GM23338 (cell line): ENCODE measurements around the gene MATN1. TPM values are rescaled to one million over a fixed set of nuclear protein-coding genes. Genes with fewer than 3 reads are reported as not detected.

Experiments
- ATAC-seq: fragments of 200-7000 bp; cut with Tn5 transposase; 3 replicates; pipeline ENCODE4 v1.9.1; 2020
- DNase-seq: peaks from one replicate; pipeline ENCODE4 v3.0.0-alpha.2; 2015; ENCODE audit warnings: low spot score
- H2AFZ ChIP-seq: fragments of 200-600 bp; sonication (generic); 2 replicates; pipeline ENCODE4 v1.8.0; 2016; ENCODE audit warnings: antibody characterized with exemption, mild to moderate bottlenecking, moderate library complexity
- H3F3A ChIP-seq: fragments of 200-600 bp; sonication (generic); replicated peaks from 2 replicates; pipeline ENCODE4 v1.8.0; 2017; ENCODE audit warnings: antibody characterized with exemption, mixed run types, low read depth
- H3K27ac ChIP-seq: fragments of 200-600 bp; sonication (generic); 2 replicates; pipeline ENCODE4 v1.6.1; 2016; ENCODE audit warnings: low read depth
- H3K27me3 ChIP-seq: fragments of 200-600 bp; sonication (generic); 2 replicates; pipeline ENCODE4 v1.8.0; 2016; ENCODE audit warnings: mild to moderate bottlenecking, mixed run types, moderate library complexity; ENCODE audit not compliant: insufficient read depth
- H3K36me3 ChIP-seq: fragments of 200-600 bp; sonication (generic); 2 replicates; pipeline ENCODE4 v1.8.0; 2016; ENCODE audit warnings: mild to moderate bottlenecking; ENCODE audit not compliant: insufficient read depth
- H3K4me1 ChIP-seq: fragments of 200-600 bp; sonication (generic); 2 replicates; pipeline ENCODE4 v1.8.0; 2016; ENCODE audit warnings: mild to moderate bottlenecking, moderate library complexity; ENCODE audit not compliant: insufficient read depth
- H3K4me2 ChIP-seq: fragments of 200-600 bp; sonication (generic); 2 replicates; pipeline ENCODE4 v1.7.1; 2017; ENCODE audit warnings: mixed run types
- H3K4me3 ChIP-seq: fragments of 200-600 bp; sonication (generic); 2 replicates; pipeline ENCODE4 v1.6.1; 2016; ENCODE audit warnings: mixed run types
- H3K79me2 ChIP-seq: fragments of 200-600 bp; sonication (generic); replicated peaks from 2 replicates; pipeline ENCODE4 v1.8.0; 2017; ENCODE audit warnings: mild to moderate bottlenecking; ENCODE audit not compliant: insufficient read depth
- H3K9me2 ChIP-seq: fragments of 200-600 bp; sonication (generic); 2 replicates; pipeline ENCODE4 v1.8.0; 2017; ENCODE audit not compliant: insufficient read depth
- H4K20me1 ChIP-seq: fragments of 200-600 bp; sonication (generic); replicated peaks from 2 replicates; pipeline ENCODE4 v1.8.0; 2017; ENCODE audit warnings: mild to moderate bottlenecking; ENCODE audit not compliant: insufficient read depth
- H3K27ac Mint-ChIP-seq: 2 replicates; pipeline ENCODE4 v1.8.0; 2020; ENCODE audit warnings: inconsistent platforms, mild to moderate bottlenecking, moderate library complexity, mixed read lengths
- H3K27me3 Mint-ChIP-seq: 3 replicates; pipeline ENCODE4 v1.8.0; 2022; ENCODE audit warnings: low read depth, mild to moderate bottlenecking, moderate library complexity, mixed read lengths, inconsistent platforms; ENCODE audit not compliant: insufficient read depth, poor library complexity
- H3K36me3 Mint-ChIP-seq: 3 replicates; pipeline ENCODE4 v1.8.0; 2021; ENCODE audit warnings: low read depth, mild to moderate bottlenecking, inconsistent platforms, moderate library complexity, mixed read lengths
- H3K4me1 Mint-ChIP-seq: 3 replicates; pipeline ENCODE4 v1.8.0; 2020; ENCODE audit warnings: mild to moderate bottlenecking, inconsistent platforms, mixed read lengths
- H3K4me3 Mint-ChIP-seq: 3 replicates; pipeline ENCODE4 v1.8.0; 2021; ENCODE audit warnings: moderate library complexity, mild to moderate bottlenecking, inconsistent platforms, mixed read lengths
- H3K9me3 Mint-ChIP-seq: 3 replicates; pipeline ENCODE4 v1.8.0; 2020; ENCODE audit warnings: moderate library complexity, mild to moderate bottlenecking, inconsistent platforms, mixed read lengths
- CREB1 ChIP-seq: fragments of 250-450 bp; sonication (Bioruptor Pico); IDR thresholded peaks from 2 replicates; pipeline ENCODE4 v1.5.0; 2020; ENCODE audit warnings: low read depth, mild to moderate bottlenecking, moderate library complexity
- EZH2 ChIP-seq: fragments of 200-600 bp; sonication (generic); IDR thresholded peaks from one replicate; pipeline ENCODE4 v1.8.0; 2017; ENCODE audit warnings: antibody characterized with exemption, mild to moderate bottlenecking, low read depth; ENCODE audit not compliant: unreplicated experiment
- JUNB ChIP-seq: IDR thresholded peaks from one replicate; pipeline ENCODE4 v1.6.1; 2016; ENCODE audit warnings: antibody characterized with exemption; ENCODE audit not compliant: unreplicated experiment
- NANOG ChIP-seq: IDR thresholded peaks from 2 replicates; pipeline ENCODE4 v1.6.1; 2016; ENCODE audit warnings: antibody characterized with exemption, borderline replicate concordance
- POLR2AphosphoS5 ChIP-seq: IDR thresholded peaks from 2 replicates; pipeline ENCODE4 v1.6.1; 2016; ENCODE audit warnings: antibody characterized with exemption, low read depth
- STAT1 ChIP-seq: IDR thresholded peaks from one replicate; pipeline ENCODE4 v1.6.1; 2016; ENCODE audit warnings: antibody characterized with exemption; ENCODE audit not compliant: unreplicated experiment
- ZNF114 ChIP-seq: fragments of 250-450 bp; sonication (Bioruptor Pico); IDR thresholded peaks from 2 replicates; pipeline ENCODE4 v1.5.0; 2020; ENCODE audit warnings: mild to moderate bottlenecking, moderate library complexity
- ZNF331 ChIP-seq: fragments of 250-450 bp; sonication (Bioruptor Pico); IDR thresholded peaks from 2 replicates; pipeline ENCODE4 v1.5.0; 2020; ENCODE audit warnings: low read depth, mild to moderate bottlenecking, moderate library complexity
- polyA plus RNA-seq: library from polyadenylated mRNA; unstranded; fragments of >200 nt; fragmentation: Nextera tagmentation; extraction: Ambion mirVana; gene quantifications from 2 replicates; pipeline ENCODE4 v1.2.1, GENCODE V29; 2016
- total RNA-seq: library from RNA; depleted of rRNA; stranded (reverse); fragments of >200 nt; shearing (Covaris generic); gene quantifications from 2 replicates; pipeline ENCODE4 v1.2.3, GENCODE V29; 2014
- TF ChIP-seq, protein P1 (sequence below): IDR thresholded peaks from one replicate; pipeline ENCODE4 v1.6.1; 2018; ENCODE audit warnings: antibody characterized with exemption; ENCODE audit not compliant: unreplicated experiment
- TF ChIP-seq, protein P2 (sequence below), 2 experiments: fragments of 200-600 bp in 1 of 2; sonication (generic) in 1 of 2; conservative IDR thresholded peaks; 2 replicates each; pipeline versions ENCODE4 v1.5.1 to v1.6.1; 2016 to 2017; ENCODE audit warnings: antibody characterized with exemption in 2 of 2, low read depth in 2 of 2, mild to moderate bottlenecking in 2 of 2, moderate library complexity in 1 of 2
- TF ChIP-seq, protein P3 (sequence below): fragments of 250-450 bp; sonication (Bioruptor Pico); IDR thresholded peaks from 2 replicates; pipeline ENCODE4 v1.5.0; 2020; ENCODE audit warnings: mild to moderate bottlenecking, moderate library complexity

The MATN1 gene
- total and polyA plus RNA-seq, 2 experiments from 2014 or later = 0.08 to 0.31 TPM

DNA sequence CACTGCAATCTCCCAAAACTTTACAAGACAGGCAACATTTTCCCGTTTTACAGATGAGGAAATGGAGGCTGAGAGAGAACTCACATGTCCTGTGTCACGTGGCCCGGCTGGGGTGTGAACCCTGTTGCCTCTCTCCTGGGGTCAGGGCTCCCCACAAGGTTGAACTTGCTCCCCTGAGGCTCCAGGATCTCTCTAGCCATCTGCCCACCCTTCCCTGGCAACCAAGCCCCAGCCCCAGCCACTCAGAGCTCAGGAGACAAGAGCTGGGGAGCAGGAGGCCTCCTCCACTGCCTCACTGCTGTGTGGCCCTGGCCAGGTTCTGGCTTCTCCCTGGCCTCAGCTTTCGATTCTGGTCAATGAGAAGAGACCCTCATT is 22.4 kb upstream of the MATN1 start (continued):
- TF ChIP-seq, protein P1, sequence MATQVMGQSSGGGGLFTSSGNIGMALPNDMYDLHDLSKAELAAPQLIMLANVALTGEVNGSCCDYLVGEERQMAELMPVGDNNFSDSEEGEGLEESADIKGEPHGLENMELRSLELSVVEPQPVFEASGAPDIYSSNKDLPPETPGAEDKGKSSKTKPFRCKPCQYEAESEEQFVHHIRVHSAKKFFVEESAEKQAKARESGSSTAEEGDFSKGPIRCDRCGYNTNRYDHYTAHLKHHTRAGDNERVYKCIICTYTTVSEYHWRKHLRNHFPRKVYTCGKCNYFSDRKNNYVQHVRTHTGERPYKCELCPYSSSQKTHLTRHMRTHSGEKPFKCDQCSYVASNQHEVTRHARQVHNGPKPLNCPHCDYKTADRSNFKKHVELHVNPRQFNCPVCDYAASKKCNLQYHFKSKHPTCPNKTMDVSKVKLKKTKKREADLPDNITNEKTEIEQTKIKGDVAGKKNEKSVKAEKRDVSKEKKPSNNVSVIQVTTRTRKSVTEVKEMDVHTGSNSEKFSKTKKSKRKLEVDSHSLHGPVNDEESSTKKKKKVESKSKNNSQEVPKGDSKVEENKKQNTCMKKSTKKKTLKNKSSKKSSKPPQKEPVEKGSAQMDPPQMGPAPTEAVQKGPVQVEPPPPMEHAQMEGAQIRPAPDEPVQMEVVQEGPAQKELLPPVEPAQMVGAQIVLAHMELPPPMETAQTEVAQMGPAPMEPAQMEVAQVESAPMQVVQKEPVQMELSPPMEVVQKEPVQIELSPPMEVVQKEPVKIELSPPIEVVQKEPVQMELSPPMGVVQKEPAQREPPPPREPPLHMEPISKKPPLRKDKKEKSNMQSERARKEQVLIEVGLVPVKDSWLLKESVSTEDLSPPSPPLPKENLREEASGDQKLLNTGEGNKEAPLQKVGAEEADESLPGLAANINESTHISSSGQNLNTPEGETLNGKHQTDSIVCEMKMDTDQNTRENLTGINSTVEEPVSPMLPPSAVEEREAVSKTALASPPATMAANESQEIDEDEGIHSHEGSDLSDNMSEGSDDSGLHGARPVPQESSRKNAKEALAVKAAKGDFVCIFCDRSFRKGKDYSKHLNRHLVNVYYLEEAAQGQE = no peak
- TF ChIP-seq, protein P2, sequence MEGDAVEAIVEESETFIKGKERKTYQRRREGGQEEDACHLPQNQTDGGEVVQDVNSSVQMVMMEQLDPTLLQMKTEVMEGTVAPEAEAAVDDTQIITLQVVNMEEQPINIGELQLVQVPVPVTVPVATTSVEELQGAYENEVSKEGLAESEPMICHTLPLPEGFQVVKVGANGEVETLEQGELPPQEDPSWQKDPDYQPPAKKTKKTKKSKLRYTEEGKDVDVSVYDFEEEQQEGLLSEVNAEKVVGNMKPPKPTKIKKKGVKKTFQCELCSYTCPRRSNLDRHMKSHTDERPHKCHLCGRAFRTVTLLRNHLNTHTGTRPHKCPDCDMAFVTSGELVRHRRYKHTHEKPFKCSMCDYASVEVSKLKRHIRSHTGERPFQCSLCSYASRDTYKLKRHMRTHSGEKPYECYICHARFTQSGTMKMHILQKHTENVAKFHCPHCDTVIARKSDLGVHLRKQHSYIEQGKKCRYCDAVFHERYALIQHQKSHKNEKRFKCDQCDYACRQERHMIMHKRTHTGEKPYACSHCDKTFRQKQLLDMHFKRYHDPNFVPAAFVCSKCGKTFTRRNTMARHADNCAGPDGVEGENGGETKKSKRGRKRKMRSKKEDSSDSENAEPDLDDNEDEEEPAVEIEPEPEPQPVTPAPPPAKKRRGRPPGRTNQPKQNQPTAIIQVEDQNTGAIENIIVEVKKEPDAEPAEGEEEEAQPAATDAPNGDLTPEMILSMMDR (conservative IDR thresholded peaks at IDR 0.05; ENCODE audit: low read depth in 2 of 2) = no peak
- no peak for TF ChIP-seq STAT1
- no peak for TF ChIP-seq ZNF114 (CRISPR knock-in tag)
- TF ChIP-seq JUNB = no peak
- no peak for TF ChIP-seq NANOG
- TF ChIP-seq CREB1 (CRISPR knock-in tag) = no peak
- TF ChIP-seq EZH2 = no peak

DNA sequence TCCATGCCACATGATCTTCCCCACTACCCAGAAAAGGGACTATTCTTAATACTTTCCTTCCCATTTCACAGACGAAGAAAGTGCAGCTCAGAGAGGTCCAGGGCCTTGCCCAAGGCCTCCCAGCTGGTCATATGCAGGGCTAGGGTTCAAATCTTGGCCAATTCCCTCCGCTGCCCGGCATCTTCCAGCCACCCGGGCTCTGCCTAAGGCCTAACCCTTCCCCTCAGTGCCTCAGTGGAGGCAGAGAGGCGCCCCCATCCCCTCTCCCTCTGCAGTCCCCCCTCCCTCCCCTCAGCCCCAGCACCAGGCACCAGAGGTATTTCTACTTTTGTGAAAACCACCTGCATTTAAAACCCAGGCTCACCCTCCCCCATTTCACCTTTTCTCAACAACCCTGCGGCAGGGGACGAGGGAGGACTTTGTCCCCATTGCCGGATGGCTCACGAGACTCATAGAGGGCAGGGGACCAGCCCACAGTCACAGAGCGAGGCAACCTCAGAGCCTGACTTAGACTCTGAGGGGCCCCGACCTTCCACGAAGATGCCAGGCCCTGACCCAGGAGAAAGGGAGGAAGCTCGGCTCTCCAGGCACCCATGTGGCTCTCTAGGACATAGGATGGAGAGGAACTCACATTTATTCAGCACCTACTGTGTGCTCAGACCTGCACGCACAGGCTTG is 21.9 kb upstream of the MATN1 start:
- DNase-seq (no peak), ATAC-seq (no peak; the same call in 2 of the 3 replicates)
- Histone ChIP-seq H3K4me3 (no peak overlapping the region), H3K4me1 (no peaks in the 10 kb centered on the region), H2AFZ (peak overlapping the region; percentile 72), H3K79me2 (no peaks in the 10 kb centered on the region), H3K4me2 (no peak overlapping the region), H3K27ac (no peak overlapping the region), H3K36me3 (no peaks in the 10 kb centered on the region), H3F3A (no peaks in the 10 kb centered on the region), H4K20me1 (no peaks in the 10 kb centered on the region), H3K9me2 (no peaks in the 10 kb centered on the region), H3K27me3 (no peaks in the 10 kb centered on the region)
- Mint-ChIP-seq H3K36me3 (no peaks in the 10 kb centered on the region), H3K27me3 (peaks cover 17% of the 10 kb centered on the region), H3K9me3 (no peaks in the 10 kb centered on the region), H3K27ac (no peak overlapping the region), H3K4me3 (no peak overlapping the region), H3K4me1 (peaks cover 25% of the 10 kb centered on the region)
- TF ChIP-seq POLR2AphosphoS5 (no peak), ZNF331 (CRISPR knock-in tag) (no peak), NANOG (no peak), JUNB (no peak)
- TF ChIP-seq, protein P2 (conservative IDR thresholded peaks at IDR 0.05; ENCODE audit: low read depth in 2 of 2) = no peak
- TF ChIP-seq, protein P3, sequence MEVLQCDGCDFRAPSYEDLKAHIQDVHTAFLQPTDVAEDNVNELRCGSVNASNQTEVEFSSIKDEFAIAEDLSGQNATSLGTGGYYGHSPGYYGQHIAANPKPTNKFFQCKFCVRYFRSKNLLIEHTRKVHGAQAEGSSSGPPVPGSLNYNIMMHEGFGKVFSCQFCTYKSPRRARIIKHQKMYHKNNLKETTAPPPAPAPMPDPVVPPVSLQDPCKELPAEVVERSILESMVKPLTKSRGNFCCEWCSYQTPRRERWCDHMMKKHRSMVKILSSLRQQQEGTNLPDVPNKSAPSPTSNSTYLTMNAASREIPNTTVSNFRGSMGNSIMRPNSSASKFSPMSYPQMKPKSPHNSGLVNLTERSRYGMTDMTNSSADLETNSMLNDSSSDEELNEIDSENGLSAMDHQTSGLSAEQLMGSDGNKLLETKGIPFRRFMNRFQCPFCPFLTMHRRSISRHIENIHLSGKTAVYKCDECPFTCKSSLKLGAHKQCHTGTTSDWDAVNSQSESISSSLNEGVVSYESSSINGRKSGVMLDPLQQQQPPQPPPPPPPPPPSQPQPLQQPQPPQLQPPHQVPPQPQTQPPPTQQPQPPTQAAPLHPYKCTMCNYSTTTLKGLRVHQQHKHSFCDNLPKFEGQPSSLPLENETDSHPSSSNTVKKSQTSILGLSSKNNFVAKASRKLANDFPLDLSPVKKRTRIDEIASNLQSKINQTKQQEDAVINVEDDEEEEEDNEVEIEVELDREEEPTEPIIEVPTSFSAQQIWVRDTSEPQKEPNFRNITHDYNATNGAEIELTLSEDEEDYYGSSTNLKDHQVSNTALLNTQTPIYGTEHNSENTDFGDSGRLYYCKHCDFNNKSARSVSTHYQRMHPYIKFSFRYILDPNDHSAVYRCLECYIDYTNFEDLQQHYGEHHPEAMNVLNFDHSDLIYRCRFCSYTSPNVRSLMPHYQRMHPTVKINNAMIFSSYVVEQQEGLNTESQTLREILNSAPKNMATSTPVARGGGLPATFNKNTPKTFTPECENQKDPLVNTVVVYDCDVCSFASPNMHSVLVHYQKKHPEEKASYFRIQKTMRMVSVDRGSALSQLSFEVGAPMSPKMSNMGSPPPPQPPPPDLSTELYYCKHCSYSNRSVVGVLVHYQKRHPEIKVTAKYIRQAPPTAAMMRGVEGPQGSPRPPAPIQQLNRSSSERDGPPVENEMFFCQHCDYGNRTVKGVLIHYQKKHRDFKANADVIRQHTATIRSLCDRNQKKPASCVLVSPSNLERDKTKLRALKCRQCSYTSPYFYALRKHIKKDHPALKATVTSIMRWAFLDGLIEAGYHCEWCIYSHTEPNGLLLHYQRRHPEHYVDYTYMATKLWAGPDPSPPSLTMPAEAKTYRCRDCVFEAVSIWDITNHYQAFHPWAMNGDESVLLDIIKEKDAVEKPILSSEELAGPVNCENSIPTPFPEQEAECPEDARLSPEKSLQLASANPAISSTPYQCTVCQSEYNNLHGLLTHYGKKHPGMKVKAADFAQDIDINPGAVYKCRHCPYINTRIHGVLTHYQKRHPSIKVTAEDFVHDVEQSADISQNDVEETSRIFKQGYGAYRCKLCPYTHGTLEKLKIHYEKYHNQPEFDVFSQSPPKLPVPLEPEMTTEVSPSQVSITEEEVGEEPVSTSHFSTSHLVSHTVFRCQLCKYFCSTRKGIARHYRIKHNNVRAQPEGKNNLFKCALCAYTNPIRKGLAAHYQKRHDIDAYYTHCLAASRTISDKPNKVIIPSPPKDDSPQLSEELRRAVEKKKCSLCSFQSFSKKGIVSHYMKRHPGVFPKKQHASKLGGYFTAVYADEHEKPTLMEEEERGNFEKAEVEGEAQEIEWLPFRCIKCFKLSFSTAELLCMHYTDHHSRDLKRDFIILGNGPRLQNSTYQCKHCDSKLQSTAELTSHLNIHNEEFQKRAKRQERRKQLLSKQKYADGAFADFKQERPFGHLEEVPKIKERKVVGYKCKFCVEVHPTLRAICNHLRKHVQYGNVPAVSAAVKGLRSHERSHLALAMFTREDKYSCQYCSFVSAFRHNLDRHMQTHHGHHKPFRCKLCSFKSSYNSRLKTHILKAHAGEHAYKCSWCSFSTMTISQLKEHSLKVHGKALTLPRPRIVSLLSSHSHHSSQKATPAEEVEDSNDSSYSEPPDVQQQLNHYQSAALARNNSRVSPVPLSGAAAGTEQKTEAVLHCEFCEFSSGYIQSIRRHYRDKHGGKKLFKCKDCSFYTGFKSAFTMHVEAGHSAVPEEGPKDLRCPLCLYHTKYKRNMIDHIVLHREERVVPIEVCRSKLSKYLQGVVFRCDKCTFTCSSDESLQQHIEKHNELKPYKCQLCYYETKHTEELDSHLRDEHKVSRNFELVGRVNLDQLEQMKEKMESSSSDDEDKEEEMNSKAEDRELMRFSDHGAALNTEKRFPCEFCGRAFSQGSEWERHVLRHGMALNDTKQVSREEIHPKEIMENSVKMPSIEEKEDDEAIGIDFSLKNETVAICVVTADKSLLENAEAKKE (CRISPR knock-in tag) = no peak
